ENCODE data around the gene APOA1. TPM values are rescaled to one million over a fixed set of nuclear protein-coding genes. Genes with fewer than 3 reads are reported as not detected.

Gene APOA1
- total RNA-seq (2014; rRNA removed; shearing (Covaris generic)): 0.48 TPM in 1 of 2 replicates, not detected in the other

- DNase-seq (ENCODE audit: low read depth): no peak
These were observed at the start of gene APOA1 for GRCh38 chr11:116837231-116838091. TSS of gene APOA1 (minus strand) at chr11:116837622. CDS start at chr11:116837387, 235 bp downstream.

DNA sequence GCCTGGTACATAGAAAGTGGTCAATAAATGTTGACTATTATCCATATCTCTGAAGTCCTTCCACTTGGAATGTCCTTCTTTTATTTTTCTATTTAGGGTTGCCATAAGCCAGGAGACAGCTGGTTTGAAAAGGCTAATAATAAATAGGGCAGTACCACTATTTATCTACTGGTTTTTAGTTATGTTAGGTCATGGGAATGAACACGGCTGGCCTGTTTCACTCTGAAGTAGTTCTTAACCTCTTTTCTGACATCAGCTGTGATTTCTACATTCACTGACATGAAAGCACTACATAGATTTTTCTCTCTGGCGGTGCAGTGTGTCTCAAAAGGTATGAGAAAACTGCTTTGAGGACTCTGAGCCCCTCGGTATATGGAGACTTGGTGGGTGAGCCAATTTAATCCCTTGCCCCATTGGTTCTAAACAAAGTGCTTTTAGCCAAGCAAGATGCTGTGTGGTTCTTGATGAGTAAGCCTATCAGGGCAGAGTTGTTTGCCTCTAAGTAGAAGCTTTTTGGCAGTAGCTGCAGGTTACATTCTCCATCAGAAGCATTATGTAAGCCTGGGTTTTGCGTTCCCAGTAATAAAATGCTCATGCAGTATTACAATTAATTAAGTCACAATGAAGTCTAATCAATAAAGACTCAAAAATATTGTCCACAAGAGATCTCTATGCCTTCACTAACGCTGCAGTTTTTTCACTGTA is 48.7 kb upstream of the APOA1 start:
- DNase-seq (ENCODE audit: low read depth): no peak

- peak; percentile 88 for DNase-seq (ENCODE audit: low read depth)
These were observed 45.0 kb upstream of the APOA1 start for GRCh38 chr11:116882386-116882785.

DNA sequence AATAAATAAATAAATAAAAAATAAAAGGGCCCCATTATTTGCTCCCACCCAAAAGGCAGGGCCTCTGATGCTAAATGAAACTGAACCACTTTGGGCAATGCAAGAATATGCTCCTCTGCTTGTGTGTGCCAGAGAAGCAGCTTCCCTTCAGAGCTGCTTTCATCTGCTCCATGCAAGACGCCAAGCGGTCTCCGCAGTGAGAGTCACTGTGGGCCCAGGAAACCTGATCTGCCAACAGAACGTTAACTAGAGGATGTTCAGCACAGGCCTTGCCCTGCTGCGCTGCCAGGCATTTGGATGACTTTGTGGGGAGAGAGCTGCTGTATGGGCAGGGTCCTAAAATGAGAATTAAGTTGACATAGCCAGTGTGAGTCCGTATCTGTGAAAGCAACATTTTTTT is 43.7 kb upstream of the APOA1 start:
- DNase-seq (ENCODE audit: low read depth): no peak

DNA sequence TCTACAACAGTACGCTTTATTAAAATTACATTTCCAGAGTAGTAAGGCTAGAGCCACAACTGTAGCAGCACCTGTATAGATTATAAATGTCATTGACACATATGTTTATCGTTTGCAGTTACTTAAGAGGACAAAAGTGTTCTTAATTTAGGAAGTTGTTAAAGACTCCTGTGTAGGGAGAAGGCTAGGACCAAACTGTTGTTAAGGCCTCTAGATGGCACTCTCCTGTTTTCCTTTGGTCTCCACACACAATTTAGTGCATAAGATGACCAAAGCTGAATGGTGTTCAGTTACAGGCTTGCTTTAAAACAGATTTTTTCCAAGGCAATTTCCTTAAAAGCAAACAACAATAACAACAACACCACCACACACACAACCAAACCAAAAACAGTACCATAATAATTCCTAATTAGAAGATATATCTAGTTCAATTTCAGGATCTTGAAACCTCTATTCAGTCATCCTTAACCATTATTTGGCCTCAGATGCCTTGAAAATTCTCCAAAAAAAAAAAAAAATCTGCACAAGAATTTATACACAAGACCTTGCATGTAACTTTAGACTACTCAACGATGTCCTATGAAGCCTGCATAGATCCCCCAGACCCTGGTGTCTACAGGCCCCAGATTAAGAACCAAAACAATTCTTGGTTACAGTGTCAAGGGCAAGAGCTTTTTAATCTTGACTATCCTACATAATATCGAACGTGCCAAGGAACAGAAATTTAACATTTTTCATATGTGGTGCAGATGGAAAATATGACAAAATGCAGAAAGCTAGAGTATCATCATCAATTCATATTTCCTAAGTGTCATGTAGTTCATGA is 42.6 kb upstream of the APOA1 start:
- DNase-seq (ENCODE audit: low read depth): peak; percentile 68

DNA sequence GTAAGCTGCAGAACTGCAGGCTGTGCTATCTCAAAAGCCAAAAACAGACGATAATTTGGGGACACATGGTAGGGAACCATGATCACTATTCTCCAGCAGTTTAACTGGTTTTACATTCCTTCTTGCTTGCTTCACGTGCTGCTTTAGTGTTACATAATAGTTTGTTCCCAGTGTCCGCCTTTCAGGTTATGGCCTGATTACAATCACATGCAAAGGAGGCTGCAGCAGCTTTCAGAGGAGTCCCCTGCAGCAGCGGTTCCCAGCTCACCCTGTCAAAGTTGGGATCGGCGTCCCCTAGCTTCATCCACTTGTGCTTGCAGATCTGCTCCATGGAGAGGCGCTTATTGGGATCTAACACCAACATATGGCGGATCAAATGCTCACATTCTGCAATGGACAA is 39.2 kb upstream of the APOA1 start:
- DNase-seq (ENCODE audit: low read depth): no peak

DNA sequence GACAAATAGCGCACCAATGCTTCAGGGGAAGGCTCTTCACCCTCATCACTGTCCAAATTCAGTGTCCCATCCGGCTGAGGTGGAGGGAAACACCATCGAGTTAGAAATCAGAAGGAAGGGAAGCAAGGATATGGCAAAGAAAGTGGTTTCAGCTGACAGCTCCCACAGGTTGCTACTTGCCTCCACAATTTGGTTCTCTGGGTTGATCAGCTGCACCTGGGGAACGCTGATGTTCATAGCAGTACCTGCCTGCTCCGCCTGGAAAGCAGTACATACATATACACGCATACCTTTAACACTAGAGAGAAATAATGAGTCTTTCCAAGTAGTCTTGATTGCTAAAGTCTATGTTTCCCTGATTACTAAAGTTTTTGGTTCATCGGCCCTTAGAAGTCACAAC is 37.8 kb upstream of the APOA1 start:
- DNase-seq (ENCODE audit: low read depth): no peak

DNA sequence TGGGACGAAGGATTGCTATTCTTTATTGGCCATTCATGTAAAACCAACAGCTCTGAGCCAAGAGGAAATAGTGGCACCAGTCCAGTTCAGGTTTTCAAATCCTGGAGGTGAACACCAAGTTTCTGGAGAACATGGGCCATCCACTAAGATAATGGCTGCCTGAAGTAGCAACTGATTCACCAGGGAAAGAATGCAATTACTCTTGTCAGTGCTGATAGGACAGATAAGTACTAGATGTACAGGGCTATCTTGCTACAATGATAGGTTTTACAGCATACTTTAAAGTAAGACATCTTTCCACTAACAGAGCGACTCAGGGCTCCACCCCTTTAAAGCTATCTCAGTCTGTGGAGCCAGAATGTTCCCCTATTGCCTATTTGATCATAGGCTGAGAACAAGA is 36.8 kb upstream of the APOA1 start:
- DNase-seq (ENCODE audit: low read depth): no peak

- DNase-seq (ENCODE audit: low read depth): no peak
These were observed 36.0 kb upstream of the APOA1 start for GRCh38 chr11:116873381-116873780.

DNA sequence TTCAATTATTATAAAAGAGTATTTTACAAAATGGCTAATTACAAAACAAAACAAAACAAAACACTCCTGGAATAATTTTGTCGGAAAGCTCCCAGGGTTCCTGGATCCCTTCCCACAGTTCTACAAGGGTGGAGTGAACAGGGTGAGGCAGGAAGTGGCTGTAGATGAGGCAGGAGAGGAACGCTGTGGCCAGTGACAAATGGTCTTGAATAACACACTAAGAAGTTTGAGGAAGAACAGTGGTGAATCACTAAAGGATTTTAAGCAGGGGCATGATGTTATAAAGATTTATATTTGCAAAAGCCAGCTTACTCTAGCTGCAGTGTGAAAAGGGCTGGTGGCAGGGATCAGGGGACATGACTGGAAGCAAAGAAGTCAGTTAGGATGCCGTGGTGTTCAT is 33.8 kb upstream of the APOA1 start:
- peak; percentile 89 for DNase-seq (ENCODE audit: low read depth)

GRCh38 chr11:116870054-116870453 is 32.6 kb upstream of the APOA1 start:
- DNase-seq (ENCODE audit: low read depth): no peak

DNA sequence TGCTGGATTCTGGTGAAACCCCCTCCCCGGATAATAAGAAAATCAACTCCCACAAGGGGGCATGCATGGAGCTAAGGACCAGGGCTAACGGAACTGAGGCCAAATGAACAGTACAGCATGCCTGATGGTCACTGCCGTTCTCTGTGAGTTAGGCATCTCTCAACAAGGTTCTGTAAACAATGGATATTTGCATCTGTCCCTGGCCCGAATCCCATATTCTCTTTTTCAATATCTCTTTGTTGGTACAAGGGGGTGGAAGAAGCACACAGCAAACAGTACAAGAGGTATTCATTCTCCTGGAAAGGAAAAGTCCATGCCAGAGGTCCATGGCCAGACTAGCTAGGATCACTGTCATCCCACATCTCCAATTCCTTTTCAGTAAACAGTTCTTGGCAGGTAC is 32.2 kb upstream of the APOA1 start:
- DNase-seq (ENCODE audit: low read depth): no peak

- DNase-seq (ENCODE audit: low read depth): no peak
These were observed 30.6 kb upstream of the APOA1 start for GRCh38 chr11:116868066-116868465.

GRCh38 chr11:116867619-116868018 is 30.2 kb upstream of the APOA1 start:
- no peak for DNase-seq (ENCODE audit: low read depth)

GRCh38 chr11:116866804-116867455 is 29.5 kb upstream of the APOA1 start:
- DNase-seq (ENCODE audit: low read depth): no peak

GRCh38 chr11:116865696-116866095 is 28.3 kb upstream of the APOA1 start:
- no peak for DNase-seq (ENCODE audit: low read depth)

- no peak for DNase-seq (ENCODE audit: low read depth)
These were observed 27.1 kb upstream of the APOA1 start for GRCh38 chr11:116864531-116864930.

DNA sequence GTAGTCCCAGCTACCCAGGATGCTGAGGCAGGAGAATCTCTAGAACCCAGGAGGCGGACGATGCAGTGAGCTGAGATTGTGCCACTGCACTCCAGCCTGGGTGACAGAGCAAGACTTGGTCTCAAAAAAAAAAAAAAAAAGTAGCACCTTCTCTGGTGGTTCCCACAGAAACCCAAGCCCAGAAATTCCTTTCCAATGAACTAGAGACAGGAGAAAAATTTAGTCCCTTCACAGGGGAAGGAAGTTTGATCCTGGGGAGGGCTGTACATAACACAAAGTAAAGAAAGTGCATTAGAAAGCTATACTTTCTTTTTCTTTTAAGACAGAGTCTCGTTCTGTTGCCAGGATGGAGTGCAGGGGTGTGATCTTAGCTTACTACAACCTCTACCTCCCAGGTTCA is 25.5 kb upstream of the APOA1 start:
- no peak for DNase-seq (ENCODE audit: low read depth)

DNA sequence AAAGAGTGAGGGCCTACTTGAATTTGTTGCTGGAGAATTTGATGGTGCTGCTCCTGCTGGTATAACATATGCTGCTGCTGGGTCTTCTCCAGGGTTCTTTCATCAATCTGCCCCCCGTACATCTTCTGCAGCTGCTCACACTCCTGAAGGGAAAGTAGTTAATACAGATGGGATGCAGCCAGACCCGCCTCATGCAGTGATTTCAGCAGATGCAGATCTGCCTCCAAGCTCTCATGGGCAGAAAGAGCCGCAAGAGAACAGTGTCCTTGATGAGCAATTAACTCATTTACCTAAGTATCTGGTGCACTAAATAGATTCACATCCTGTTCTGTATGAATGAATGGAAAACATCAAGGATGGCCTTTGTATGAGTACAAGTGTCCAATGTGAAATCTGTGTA is 24.8 kb upstream of the APOA1 start:
- no peak for DNase-seq (ENCODE audit: low read depth)

GRCh38 chr11:116861539-116861938 is 24.1 kb upstream of the APOA1 start:
- peak; percentile 92 for DNase-seq (ENCODE audit: low read depth)

DNA sequence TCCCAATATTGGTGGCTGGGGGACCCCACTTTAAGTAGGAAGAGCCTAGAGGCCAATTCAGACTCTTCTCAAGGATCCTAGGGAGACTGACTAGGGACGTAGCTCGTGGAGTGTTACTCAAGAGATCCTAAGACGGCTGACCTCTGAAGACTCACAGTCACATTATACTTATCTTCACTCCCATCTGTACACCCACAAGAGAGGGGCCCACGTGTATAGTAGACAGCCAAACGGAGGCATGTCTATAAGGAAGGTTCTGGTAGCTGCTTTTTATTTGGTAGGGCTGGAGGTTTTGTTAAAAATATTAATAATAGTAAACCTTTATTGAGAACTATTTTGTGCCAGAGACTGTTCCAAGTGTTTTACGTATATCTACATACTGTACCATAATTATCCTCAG is 22.9 kb upstream of the APOA1 start:
- no peak for DNase-seq (ENCODE audit: low read depth)

- DNase-seq (ENCODE audit: low read depth): no peak
These were observed 21.8 kb upstream of the APOA1 start for GRCh38 chr11:116859175-116859574.
